Epithelial cell of esophagus (primary cell): ENCODE measurements around the gene MYL7.

Source experiments
- DNase-seq: peaks from one replicate; pipeline ENCODE4 v3.0.0; 2010; ENCODE audit warnings: low read depth
- H3K4me3 ChIP-seq: 2 replicates; pipeline ENCODE4 v1.5.1; 2011; ENCODE audit warnings: mild to moderate bottlenecking, low read length, control low read depth
- CTCF ChIP-seq: IDR thresholded peaks from 2 replicates; pipeline ENCODE4 v1.5.1; 2011; ENCODE audit warnings: low read depth, mild to moderate bottlenecking, low read length, control low read depth, inconsistent platforms; ENCODE audit not compliant: insufficient read depth; ENCODE audit errors: missing control alignments

Gene MYL7

GRCh38 chr7:44101303-44101965 is 39.7 kb downstream of the MYL7 start:
- no peak overlapping the region for H3K4me3 ChIP-seq
- no peak for DNase-seq
- TF ChIP-seq CTCF: no peak

GRCh38 chr7:44100458-44101302 is 40.5 kb downstream of the MYL7 start:
- H3K4me3 ChIP-seq: no peak overlapping the region
- no peak for TF ChIP-seq CTCF
- DNase-seq: no peak

- no peak for TF ChIP-seq CTCF
- H3K4me3 ChIP-seq: no peak overlapping the region
- no peak for DNase-seq
These were observed 41.5 kb downstream of the MYL7 start for GRCh38 chr7:44099669-44100068.

GRCh38 chr7:44098092-44099068 is 42.8 kb downstream of the MYL7 start:
- TF ChIP-seq CTCF: no peak
- no peak for DNase-seq
- H3K4me3 ChIP-seq: no peak overlapping the region

GRCh38 chr7:44097064-44097932 is 43.8 kb downstream of the MYL7 start:
- no peak for DNase-seq
- no peak overlapping the region for H3K4me3 ChIP-seq
- TF ChIP-seq CTCF: no peak
